Measurements from ENCODE around the gene NHLH1. TPM values are rescaled to one million over a fixed set of nuclear protein-coding genes. Genes with fewer than 3 reads are reported as not detected.

The NHLH1 gene
- total and polyA plus RNA-seq, 2 experiments from 2014 or later = 0.12 TPM; not detected in 1

DNA sequence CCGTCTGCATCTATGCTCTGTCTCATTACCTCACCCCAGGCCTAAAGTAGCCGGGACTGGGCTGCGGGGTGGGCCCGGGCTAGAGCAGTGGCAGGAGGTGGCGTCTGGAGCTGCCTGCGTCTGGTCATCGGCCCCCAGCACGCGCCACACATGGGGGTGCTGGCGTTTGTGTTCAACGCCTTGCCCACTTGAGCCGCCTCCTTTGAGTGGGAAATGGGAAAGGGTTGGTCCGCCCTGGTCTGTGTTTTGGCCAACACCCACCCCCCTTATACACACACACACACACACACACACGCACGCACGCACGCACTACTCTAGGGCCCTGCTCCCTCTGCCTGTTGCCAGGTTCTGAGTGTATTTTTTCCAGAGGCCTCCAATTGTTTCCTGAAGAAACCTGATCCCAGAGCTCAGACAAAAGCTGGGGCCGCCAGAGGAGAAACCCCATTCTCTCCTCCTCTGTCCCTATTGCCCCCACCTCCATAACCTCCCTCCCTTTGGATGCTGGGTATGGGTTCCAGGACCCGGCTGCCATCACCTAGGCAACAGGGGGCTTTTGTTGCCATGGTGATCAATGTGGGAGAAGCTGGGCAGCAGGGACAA is 43.6 kb downstream of the NHLH1 start:
- no peak overlapping the region for H3K4me3 ChIP-seq
- H3K27me3 ChIP-seq = no peaks in the 10 kb centered on the region
- H3K4me1 ChIP-seq (ENCODE audit: low read depth) = peaks cover 37% of the 10 kb centered on the region
- peak overlapping the region; percentile 51 for H3K27ac ChIP-seq
- no peaks in the 10 kb centered on the region for H3K36me3 ChIP-seq
- TF ChIP-seq, protein P1, sequence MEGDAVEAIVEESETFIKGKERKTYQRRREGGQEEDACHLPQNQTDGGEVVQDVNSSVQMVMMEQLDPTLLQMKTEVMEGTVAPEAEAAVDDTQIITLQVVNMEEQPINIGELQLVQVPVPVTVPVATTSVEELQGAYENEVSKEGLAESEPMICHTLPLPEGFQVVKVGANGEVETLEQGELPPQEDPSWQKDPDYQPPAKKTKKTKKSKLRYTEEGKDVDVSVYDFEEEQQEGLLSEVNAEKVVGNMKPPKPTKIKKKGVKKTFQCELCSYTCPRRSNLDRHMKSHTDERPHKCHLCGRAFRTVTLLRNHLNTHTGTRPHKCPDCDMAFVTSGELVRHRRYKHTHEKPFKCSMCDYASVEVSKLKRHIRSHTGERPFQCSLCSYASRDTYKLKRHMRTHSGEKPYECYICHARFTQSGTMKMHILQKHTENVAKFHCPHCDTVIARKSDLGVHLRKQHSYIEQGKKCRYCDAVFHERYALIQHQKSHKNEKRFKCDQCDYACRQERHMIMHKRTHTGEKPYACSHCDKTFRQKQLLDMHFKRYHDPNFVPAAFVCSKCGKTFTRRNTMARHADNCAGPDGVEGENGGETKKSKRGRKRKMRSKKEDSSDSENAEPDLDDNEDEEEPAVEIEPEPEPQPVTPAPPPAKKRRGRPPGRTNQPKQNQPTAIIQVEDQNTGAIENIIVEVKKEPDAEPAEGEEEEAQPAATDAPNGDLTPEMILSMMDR (IDR thresholded peaks at IDR 0.05; ENCODE audit: low read depth, low read length) = no peak
- no peaks in the 10 kb centered on the region for H3K9me3 ChIP-seq (ENCODE audit: low read depth)
- peak; percentile 15 to 46 for DNase-seq (ENCODE audit: low read depth in 1 of 2, low spot score in 1 of 2)

DNA sequence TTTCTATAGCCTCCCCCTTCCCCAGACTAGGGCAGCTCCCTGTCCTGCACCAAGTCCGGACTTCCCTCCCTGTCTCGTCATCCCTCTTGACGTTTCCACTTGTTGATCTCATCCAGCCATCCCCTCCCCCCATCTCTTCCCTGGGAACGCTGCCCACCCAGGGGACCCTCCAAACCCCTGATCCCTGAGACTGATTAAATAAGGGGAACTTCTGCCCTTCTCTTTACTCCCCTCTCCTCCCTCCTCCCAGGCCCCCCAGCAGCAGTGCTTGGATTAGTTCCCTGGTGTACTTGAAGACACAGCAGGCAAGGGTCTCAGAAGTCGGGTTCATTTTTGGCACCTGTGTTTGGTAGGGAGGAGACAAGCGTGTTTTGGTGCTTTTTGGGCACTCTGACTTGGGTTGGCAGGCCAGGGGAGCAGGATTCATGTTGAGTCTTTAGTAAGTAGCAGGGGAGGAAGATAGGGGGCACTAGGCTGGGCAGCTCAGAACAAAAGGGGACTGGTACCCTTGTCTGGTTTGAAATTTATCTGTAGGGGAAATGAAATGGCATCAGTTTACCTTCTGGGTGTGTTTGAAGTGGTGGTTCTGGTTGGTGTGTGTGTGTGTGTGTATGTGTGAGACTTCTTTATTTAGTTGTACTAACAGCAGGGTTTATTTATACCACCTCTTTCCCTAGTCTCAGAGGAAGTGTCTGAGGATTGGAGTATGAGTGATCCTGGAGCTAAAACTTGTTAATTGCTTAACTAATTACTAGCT is 44.6 kb downstream of the NHLH1 start:
- H3K4me3 ChIP-seq = no peak overlapping the region
- no peaks in the 10 kb centered on the region for H3K27me3 ChIP-seq
- H3K36me3 ChIP-seq = no peaks in the 10 kb centered on the region
- H3K27ac ChIP-seq = peak overlapping the region; percentile 39
- DNase-seq (ENCODE audit: low read depth in 1 of 2, low spot score in 1 of 2) = no peak
- TF ChIP-seq, protein P1 (IDR thresholded peaks at IDR 0.05; ENCODE audit: low read depth, low read length) = peak; percentile 4
- H3K4me1 ChIP-seq (ENCODE audit: low read depth) = peaks cover 40% of the 10 kb centered on the region
- no peaks in the 10 kb centered on the region for H3K9me3 ChIP-seq (ENCODE audit: low read depth)

- DNase-seq (ENCODE audit: low read depth in 1 of 2, low spot score in 1 of 2) = no peak
- Histone ChIP-seq H3K4me1 (ENCODE audit: low read depth) (peaks cover 40% of the 10 kb centered on the region), H3K9me3 (ENCODE audit: low read depth) (no peaks in the 10 kb centered on the region), H3K36me3 (no peaks in the 10 kb centered on the region), H3K27ac (no peak overlapping the region), H3K27me3 (no peaks in the 10 kb centered on the region), H3K4me3 (no peak overlapping the region)
- TF ChIP-seq, protein P1 (IDR thresholded peaks at IDR 0.05; ENCODE audit: low read depth, low read length) = no peak
Measured at GRCh38 chr1:160412028-160412362, 45.1 kb downstream of the NHLH1 start.

- Histone ChIP-seq H3K27me3 (no peaks in the 10 kb centered on the region), H3K27ac (peak overlapping the region; percentile 51), H3K36me3 (no peaks in the 10 kb centered on the region), H3K4me1 (ENCODE audit: low read depth) (peaks cover 40% of the 10 kb centered on the region), H3K4me3 (no peak overlapping the region), H3K9me3 (ENCODE audit: low read depth) (no peaks in the 10 kb centered on the region)
- no peak for DNase-seq (ENCODE audit: low read depth in 1 of 2, low spot score in 1 of 2)
- TF ChIP-seq, protein P1 (IDR thresholded peaks at IDR 0.05; ENCODE audit: low read depth, low read length) = no peak
Measured at GRCh38 chr1:160413716-160414115, 46.8 kb downstream of the NHLH1 start.

DNA sequence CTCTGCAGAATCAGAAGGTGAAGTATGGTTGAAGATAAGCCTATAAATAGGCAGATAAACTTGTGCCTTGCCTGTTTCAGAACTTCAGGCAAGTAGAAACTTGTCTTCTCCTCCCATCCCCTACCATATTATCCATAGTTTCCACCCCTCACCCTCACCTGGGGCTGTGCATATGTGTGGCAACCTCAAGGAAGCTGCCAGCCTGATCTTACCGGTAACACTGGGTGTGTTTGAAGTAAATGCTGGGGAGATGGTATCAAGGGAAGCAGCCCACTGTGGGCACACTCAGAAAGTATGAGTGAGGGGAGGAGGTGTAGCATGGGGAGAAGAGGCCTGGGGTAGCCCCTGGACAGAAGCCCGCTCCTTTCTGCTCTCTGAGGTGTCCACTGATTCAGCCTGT is 48.0 kb downstream of the NHLH1 start:
- peak overlapping the region; percentile 51 for H3K27ac ChIP-seq
- no peaks in the 10 kb centered on the region for H3K9me3 ChIP-seq (ENCODE audit: low read depth)
- peaks cover 40% of the 10 kb centered on the region for H3K4me1 ChIP-seq (ENCODE audit: low read depth)
- DNase-seq (ENCODE audit: low read depth in 1 of 2, low spot score in 1 of 2) = no peak
- no peaks in the 10 kb centered on the region for H3K36me3 ChIP-seq
- no peaks in the 10 kb centered on the region for H3K27me3 ChIP-seq
- no peak overlapping the region for H3K4me3 ChIP-seq
- TF ChIP-seq, protein P1 (IDR thresholded peaks at IDR 0.05; ENCODE audit: low read depth, low read length) = no peak

Data from cardiac muscle cell (in vitro differentiated cells and primary cell).